Left ventricle myocardium inferior (tissue), 1 donor: ENCODE results near the gene PNKP. TPM values are rescaled to one million over a fixed set of nuclear protein-coding genes. Genes with fewer than 3 reads are reported as not detected.

Experiments
- DNase-seq: peaks from one replicate; pipeline ENCODE4 v3.0.0-alpha.2; 2020
- H3K27ac ChIP-seq: fragments of 200-600 bp; replicated peaks from 2 replicates; pipeline ENCODE4 v1.8.0; 2021
- H3K27me3 ChIP-seq: fragments of 200-600 bp; 2 replicates; pipeline ENCODE4 v1.8.0; 2021; ENCODE audit warnings: low read depth
- H3K36me3 ChIP-seq: fragments of 200-600 bp; 2 replicates; pipeline ENCODE4 v1.8.0; 2021
- H3K4me1 ChIP-seq: fragments of 200-600 bp; 2 replicates; pipeline ENCODE4 v1.8.0; 2021
- H3K4me3 ChIP-seq: fragments of 200-600 bp; 2 replicates; pipeline ENCODE4 v1.8.0; 2021; ENCODE audit warnings: mild to moderate bottlenecking, moderate library complexity
- H3K9me3 ChIP-seq: fragments of 200-600 bp; replicated peaks from 2 replicates; pipeline ENCODE4 v1.8.0; 2021
- CTCF ChIP-seq: fragments of 200-600 bp; IDR thresholded peaks from 2 replicates; pipeline ENCODE4 v1.8.0; 2021; ENCODE audit warnings: antibody characterized with exemption, mild to moderate bottlenecking, borderline replicate concordance
- intact Hi-C: fragments of 100-400 bp; cut with micrococcal nuclease; formaldehyde crosslinking; loops from one replicate; pipeline ENCODE4 v1.11.0; 2022
- total RNA-seq: library from RNA; stranded (reverse); fragmentation: NEBNext Ultra II Directional; extraction: Animal tissue kit (Norgen Biotek cat#: 25700); gene quantifications from one replicate; pipeline ENCODE4 v1.2.1, GENCODE V29; 2021
- donor health status: DM: no; HTN: yes; CAD: no; lungs with severe emphysema.

PNKP gene
- total RNA-seq, 1 donor from 2014 or later, result 45.1 TPM

DNA sequence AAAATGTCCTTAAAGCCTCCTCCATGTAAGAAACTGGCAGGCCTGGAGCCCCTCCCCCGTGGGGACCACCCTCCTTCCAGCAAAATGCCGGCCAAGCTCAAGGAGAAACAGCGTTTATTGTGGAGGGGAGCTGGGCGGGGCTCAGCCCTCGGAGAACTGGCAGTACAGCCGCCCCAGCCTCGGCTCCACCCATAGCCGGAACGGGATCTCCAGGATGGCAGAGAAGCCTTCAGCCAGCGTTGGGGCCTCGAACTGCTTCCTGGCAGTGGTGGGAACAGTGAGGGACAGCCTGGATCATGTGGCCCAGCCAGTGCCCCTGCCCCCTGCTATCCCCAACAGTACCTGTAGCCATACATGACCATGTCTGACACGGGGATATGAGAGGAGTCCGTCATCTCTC, 6.3 kb downstream of the PNKP start:
- Histone ChIP-seq H3K4me3 (no peak overlapping the region), H3K9me3 (no peaks in the 10 kb centered on the region), H3K36me3 (peaks cover 88% of the 10 kb centered on the region), H3K27me3 (no peaks in the 10 kb centered on the region), H3K27ac (peak overlapping the region; percentile 60), H3K4me1 (peaks cover 39% of the 10 kb centered on the region)
- DNase-seq, result no peak
- intact Hi-C loops, result no loop called here
- no peak for TF ChIP-seq CTCF

DNA sequence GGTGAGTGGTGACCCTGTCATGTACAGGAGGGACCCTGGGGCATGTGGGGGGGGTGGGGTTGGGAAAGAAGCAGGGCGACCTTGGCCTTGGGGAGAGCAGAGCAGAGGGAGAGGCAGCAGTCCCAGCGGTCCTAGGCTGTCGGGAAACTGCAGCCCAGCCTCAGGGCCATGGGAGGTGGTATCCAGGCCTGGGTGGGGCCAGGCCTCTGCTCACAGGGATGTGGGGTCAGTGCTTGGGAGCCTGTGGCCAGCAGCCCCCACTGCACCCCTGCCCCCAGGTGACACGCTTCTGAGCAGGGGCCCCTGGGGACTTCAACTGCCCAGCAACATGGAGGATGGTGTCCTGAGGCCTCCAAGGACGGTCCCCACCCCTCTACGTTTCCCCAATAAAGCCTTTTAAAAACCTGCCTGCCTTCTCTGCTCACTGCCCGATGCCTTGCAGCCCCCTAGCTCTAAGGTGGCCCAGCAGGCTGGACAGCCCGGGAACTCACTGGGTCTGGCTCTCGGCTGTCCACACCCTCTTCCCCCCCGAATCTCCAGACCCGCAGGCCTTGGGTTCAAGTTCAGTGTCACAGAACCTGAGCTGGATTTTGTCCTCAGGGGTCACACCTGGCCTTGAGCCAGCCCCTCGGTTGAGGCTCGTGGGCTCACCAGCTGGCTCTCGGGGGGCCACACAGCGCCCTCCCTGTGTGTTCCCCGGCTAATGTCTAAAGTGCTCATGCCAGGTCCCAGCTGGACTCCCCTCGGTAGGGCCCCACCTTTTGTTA, 6.9 kb downstream of the PNKP start:
- H3K27me3 ChIP-seq, result no peaks in the 10 kb centered on the region
- no peak overlapping the region for H3K4me3 ChIP-seq
- peak overlapping the region; percentile 60 for H3K27ac ChIP-seq
- intact Hi-C loops, result no loop called here
- DNase-seq, result no peak
- H3K9me3 ChIP-seq, result no peaks in the 10 kb centered on the region
- no peak for TF ChIP-seq CTCF
- peaks cover 91% of the 10 kb centered on the region for H3K36me3 ChIP-seq
- peaks cover 35% of the 10 kb centered on the region for H3K4me1 ChIP-seq

DNA sequence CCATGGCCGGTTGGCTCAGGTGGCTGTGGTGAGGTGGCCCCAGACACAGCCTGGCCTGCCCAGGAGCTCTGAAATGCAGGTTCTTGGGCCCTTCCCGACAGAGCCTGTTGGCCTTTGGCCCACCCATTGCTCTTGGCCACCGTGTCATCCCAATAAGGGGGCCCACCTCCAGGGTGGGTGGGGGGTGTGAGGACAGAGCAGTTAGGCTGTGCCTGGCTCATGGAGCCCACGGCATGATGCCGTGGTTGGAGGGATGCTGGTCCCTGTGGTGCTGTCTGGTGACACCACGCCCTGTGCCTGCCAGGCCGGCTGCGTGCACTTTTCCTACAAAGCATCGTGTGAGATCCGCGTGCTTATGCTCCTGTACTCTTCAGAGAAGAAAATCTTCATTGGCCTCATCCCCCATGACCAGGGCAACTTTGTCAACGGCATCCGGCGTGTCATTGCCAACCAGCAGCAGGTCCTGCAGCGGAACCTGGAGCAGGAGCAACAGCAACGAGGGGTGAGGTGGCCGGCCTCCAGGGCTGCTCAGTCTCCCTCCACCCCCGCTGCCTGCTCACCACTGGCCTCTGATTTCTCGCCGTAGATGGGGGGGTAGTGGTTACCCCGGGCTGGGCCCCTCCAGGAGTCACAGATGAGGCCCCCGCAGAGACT, 7.6 kb downstream of the PNKP start:
- Histone ChIP-seq H3K4me3 (no peak overlapping the region), H3K27me3 (no peaks in the 10 kb centered on the region), H3K27ac (no peak overlapping the region), H3K4me1 (peaks cover 33% of the 10 kb centered on the region), H3K36me3 (peaks cover 96% of the 10 kb centered on the region), H3K9me3 (no peaks in the 10 kb centered on the region)
- no peak for DNase-seq
- intact Hi-C loops, result no loop called here
- TF ChIP-seq CTCF, result no peak

GRCh38 chr19:49858088-49858985, 9.0 kb downstream of the PNKP start:
- Histone ChIP-seq H3K4me3 (no peak overlapping the region), H3K9me3 (no peaks in the 10 kb centered on the region), H3K4me1 (peaks cover 27% of the 10 kb centered on the region), H3K36me3 (peaks cover 87% of the 10 kb centered on the region), H3K27ac (no peak overlapping the region), H3K27me3 (no peaks in the 10 kb centered on the region)
- no peak for DNase-seq
- intact Hi-C loops, result no loop called here
- no peak for TF ChIP-seq CTCF

DNA sequence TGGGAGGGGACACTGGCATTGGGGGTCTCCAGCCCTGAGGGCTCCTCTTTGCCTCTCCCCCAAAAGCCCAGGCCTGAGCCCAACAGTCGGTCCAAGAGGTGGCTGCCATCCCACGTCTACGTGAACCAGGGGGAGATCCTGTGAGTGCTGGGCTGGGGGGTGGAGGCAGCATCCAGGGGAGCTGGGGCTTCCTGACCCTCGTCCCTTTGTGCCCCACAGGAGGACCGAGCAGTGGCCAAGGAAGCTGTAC, 9.6 kb downstream of the PNKP start:
- H3K36me3 ChIP-seq, result peaks cover 83% of the 10 kb centered on the region
- H3K4me1 ChIP-seq, result peaks cover 32% of the 10 kb centered on the region
- intact Hi-C loops, result no loop called here
- H3K9me3 ChIP-seq, result no peaks in the 10 kb centered on the region
- no peak overlapping the region for H3K27ac ChIP-seq
- H3K27me3 ChIP-seq, result no peaks in the 10 kb centered on the region
- no peak for TF ChIP-seq CTCF
- no peak overlapping the region for H3K4me3 ChIP-seq
- no peak for DNase-seq
